Nephron (organoid): ENCODE measurements around the gene MAML3.

Experiments used
- H3K27ac Mint-ChIP-seq, 3 experiments: 2 replicates each; pipeline ENCODE4 v1.8.0; 2020; ENCODE audit warnings: mixed read lengths in 3 of 3, mild to moderate bottlenecking in 2 of 3, moderate library complexity in 1 of 3
- H3K27me3 Mint-ChIP-seq: 2 replicates; pipeline ENCODE4 v1.8.0; 2021; ENCODE audit warnings: low read depth, mild to moderate bottlenecking, moderate library complexity, mixed read lengths
- H3K36me3 Mint-ChIP-seq: 2 replicates; pipeline ENCODE4 v1.8.0; 2020; ENCODE audit warnings: low read depth, mixed read lengths
- H3K4me1 Mint-ChIP-seq: 2 replicates; pipeline ENCODE4 v1.8.0; 2020; ENCODE audit warnings: mixed read lengths
- H3K4me3 Mint-ChIP-seq, 3 experiments: 2 replicates each; pipeline ENCODE4 v1.8.0; 2020; ENCODE audit warnings: mild to moderate bottlenecking in 3 of 3, mixed read lengths in 3 of 3, moderate library complexity in 2 of 3
- H3K9me3 Mint-ChIP-seq: 2 replicates; pipeline ENCODE4 v1.8.0; 2020; ENCODE audit warnings: mixed read lengths
- CTCF ChIP-seq, 3 experiments: fragments of 200-600 bp; sonication (generic); IDR thresholded peaks; one replicate each; pipeline ENCODE4 v1.5.0; 2021; ENCODE audit warnings: antibody characterized with exemption in 3 of 3; ENCODE audit not compliant: unreplicated experiment in 3 of 3

The MAML3 gene

DNA sequence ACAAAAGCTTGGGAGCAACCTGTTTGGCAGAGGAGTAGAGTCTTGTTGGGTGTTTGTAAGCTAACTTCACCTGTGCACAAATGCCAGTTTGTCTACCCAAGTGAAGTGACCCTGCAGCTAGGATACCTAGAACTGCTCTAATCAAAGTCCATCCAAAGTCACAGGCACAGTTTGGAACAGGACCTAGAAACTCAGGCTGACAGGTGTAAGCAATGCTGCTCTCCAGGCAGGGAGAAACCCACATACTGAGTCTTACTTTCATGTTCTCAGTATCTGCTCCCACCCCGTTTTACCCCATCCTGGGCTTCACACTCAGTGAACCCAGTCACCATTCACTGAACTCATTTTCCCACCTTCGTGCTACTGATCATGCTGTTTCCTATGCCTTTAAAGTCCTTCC lies 40.3 kb downstream of the MAML3 start:
- H3K27me3 Mint-ChIP-seq, result no peaks in the 10 kb centered on the region
- no peaks in the 10 kb centered on the region for H3K36me3 Mint-ChIP-seq
- no peak overlapping the region for H3K27ac Mint-ChIP-seq
- no peak overlapping the region for H3K4me3 Mint-ChIP-seq
- peaks cover 8% of the 10 kb centered on the region for H3K4me1 Mint-ChIP-seq
- TF ChIP-seq CTCF (IDR thresholded peaks at IDR 0.05; ENCODE audit: unreplicated experiment in 3 of 3), result no peak
- H3K9me3 Mint-ChIP-seq, result no peaks in the 10 kb centered on the region

DNA sequence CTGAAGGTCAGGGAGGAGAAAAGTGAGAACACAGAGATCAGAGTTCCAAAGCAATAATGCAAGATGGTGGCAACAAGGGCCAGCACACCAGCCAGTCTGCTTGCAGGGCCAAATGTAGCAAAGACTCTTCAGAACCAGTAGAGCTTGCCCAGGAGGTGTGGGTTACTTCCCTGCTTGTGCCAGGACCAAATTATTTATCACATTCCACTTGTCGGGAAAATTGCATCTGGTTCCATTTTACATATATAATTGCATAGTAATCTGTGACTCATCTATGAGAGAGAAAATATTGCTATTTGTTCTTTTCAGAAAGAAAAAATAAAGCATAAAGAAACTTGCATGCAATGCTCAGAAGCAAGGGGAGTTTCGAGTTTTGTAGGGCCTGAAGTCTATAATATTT lies 41.4 kb downstream of the MAML3 start:
- Mint-ChIP-seq H3K4me1 (peaks cover 8% of the 10 kb centered on the region), H3K27ac (no peak overlapping the region), H3K27me3 (no peaks in the 10 kb centered on the region), H3K9me3 (no peaks in the 10 kb centered on the region), H3K4me3 (no peak overlapping the region), H3K36me3 (no peaks in the 10 kb centered on the region)
- no peak for TF ChIP-seq CTCF (IDR thresholded peaks at IDR 0.05; ENCODE audit: unreplicated experiment in 3 of 3)

- H3K27me3 Mint-ChIP-seq, result no peaks in the 10 kb centered on the region
- H3K4me3 Mint-ChIP-seq, result no peak overlapping the region
- H3K27ac Mint-ChIP-seq, result no peak overlapping the region
- H3K36me3 Mint-ChIP-seq, result no peaks in the 10 kb centered on the region
- no peaks in the 10 kb centered on the region for H3K9me3 Mint-ChIP-seq
- TF ChIP-seq CTCF (IDR thresholded peaks at IDR 0.05; ENCODE audit: unreplicated experiment in 3 of 3), result no peak
- peaks cover 8% of the 10 kb centered on the region for H3K4me1 Mint-ChIP-seq
These were observed 42.7 kb downstream of the MAML3 start for GRCh38 chr4:140111256-140111655.

DNA sequence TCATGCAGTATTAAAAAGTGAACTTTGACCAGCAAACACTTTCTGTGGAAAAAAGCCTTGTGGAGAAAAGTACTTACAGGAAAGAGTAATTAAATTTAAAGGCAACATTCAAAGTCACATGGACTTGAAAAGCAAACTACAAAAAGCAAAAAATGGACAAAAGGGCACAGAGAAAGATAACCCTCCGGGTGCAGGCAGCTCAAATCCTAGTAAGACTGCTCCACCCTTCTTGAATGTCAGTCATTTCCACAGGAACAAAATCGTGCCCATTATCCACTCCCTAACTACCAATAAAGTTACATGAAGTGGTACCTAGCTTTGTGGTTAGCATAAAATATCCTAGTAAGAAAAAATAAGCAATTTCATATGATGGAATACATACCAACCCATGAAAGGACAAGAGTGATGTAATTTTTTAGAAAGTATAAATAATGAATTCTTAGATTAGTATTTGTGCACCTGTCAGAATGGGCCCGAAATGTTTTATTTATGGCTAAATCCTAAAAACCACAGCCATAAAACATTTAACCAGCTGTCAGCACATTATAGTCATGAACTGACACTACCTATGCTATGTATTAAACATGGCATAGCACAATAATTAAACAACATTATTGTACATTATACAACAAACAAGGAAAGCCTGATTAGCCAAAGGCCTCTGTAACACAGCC lies 43.3 kb downstream of the MAML3 start:
- Mint-ChIP-seq H3K4me1 (peaks cover 8% of the 10 kb centered on the region), H3K36me3 (no peaks in the 10 kb centered on the region), H3K27me3 (no peaks in the 10 kb centered on the region), H3K27ac (no peak overlapping the region), H3K4me3 (no peak overlapping the region), H3K9me3 (no peaks in the 10 kb centered on the region)
- TF ChIP-seq CTCF (IDR thresholded peaks at IDR 0.05; ENCODE audit: unreplicated experiment in 3 of 3), result no peak

DNA sequence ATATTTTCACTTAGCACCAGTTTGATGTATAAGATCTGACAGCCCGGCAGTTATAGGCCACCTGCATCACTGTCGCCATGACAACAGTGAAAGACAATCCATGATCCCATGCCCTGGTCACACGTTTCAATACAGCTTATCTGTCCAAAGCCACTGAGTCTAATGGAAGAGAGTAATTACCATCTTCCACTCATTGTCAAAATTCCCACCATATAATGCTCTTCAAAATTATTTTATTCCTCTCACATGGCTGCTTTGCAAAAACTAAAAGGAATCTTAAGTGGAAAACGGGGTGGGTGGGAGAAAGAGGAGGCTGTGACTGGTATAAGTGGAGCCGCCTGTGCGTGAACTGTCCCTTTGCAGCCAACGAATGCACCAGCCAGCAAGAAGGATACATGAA lies 44.2 kb downstream of the MAML3 start:
- Mint-ChIP-seq H3K36me3 (no peaks in the 10 kb centered on the region), H3K27ac (peak overlapping the region in 1 of 3 experiments; percentile 48), H3K4me1 (peaks cover 5% of the 10 kb centered on the region), H3K4me3 (no peak overlapping the region), H3K27me3 (no peaks in the 10 kb centered on the region), H3K9me3 (no peaks in the 10 kb centered on the region)
- no peak for TF ChIP-seq CTCF (IDR thresholded peaks at IDR 0.05; ENCODE audit: unreplicated experiment in 3 of 3)

DNA sequence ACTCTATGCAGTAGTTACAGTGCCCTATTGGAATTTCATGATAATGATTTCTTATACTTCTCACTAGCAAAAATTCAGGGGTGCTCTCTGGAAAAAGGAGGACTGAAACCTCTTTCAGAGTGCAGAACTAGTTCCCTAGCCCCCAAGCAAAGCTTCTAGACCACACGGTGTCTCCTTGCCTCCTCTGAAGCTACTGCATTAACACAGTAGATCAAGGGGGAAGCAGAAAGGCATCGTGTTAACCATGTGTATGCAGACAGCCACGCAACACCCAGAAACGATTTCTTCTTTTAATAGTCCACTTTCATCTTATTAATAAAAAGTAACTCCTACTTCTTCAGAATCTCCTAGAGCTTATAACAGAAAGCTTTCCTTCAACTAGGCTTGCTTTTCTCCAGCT lies 44.7 kb downstream of the MAML3 start:
- H3K4me3 Mint-ChIP-seq, result no peak overlapping the region
- TF ChIP-seq CTCF (IDR thresholded peaks at IDR 0.05; ENCODE audit: unreplicated experiment in 3 of 3), result no peak
- H3K27me3 Mint-ChIP-seq, result no peaks in the 10 kb centered on the region
- peaks cover 5% of the 10 kb centered on the region for H3K4me1 Mint-ChIP-seq
- H3K9me3 Mint-ChIP-seq, result no peaks in the 10 kb centered on the region
- H3K27ac Mint-ChIP-seq, result peak overlapping the region in 1 of 3 experiments; percentile 48
- no peaks in the 10 kb centered on the region for H3K36me3 Mint-ChIP-seq
